ENCODE measurements around the gene SIPA1L3.

DNA sequence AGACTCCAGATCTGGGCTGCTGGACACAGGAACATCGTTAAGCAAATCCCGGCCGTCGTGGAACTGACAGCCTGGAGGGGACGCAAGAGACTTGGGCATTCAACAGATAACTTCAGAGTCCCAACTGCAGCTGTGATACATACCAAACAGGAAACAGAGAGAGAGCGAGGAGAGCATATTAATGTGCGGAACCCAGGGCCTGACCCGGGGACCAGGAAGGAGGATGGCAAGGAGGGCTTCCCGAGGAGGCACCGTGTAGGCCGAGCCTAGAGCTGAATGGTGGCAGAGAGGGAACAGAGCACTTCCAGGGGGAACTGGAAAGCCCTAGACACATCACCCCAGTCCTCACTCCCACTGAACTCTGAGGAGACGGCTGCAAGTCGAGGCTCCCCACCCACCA lies 68.1 kb downstream of the SIPA1L3 start:
- TF ChIP-seq CTCF (IDR thresholded peaks at IDR 0.05; ENCODE audit: poor library complexity) (no peak), EZH2phosphoT487 (IDR thresholded peaks at IDR 0.05; ENCODE audit: low read depth, severe bottlenecking, unreplicated experiment) (no peak)
